AG10803 (cell line): ENCODE measurements around the gene FSIP1.

ENCODE experiments used
- DNase-seq: peaks from one replicate; pipeline ENCODE4 v3.0.0; 2010; ENCODE audit warnings: low read depth
- H3K4me3 ChIP-seq: 2 replicates; pipeline ENCODE4 v1.5.1; 2011; ENCODE audit warnings: mild to moderate bottlenecking, low read length, control low read depth
- CTCF ChIP-seq: conservative IDR thresholded peaks from 2 replicates; pipeline ENCODE4 v1.5.1; 2011; ENCODE audit warnings: mild to moderate bottlenecking, low read length, control low read depth, inconsistent platforms

FSIP1 gene

DNA sequence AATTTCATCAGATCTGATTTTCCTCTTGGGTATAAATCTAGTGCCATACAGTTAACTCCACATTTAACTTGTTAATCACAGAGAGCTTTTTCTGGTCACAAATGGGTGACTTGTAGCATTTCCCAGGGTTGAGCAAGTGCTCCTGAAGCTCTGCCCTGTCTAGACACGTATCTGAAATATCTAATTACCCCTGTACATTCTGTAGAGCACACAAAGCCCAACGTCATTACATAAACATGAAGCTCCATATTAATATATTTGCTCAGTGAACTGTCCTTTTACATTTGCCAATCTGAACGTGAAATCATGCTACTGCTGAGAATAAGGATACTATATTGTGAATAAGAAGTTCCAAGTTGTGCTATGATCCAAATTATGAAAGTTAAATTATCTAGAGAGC, 152.7 kb downstream of the FSIP1 start:
- no peak for DNase-seq
- H3K4me3 ChIP-seq, result no peak overlapping the region
- TF ChIP-seq CTCF, result no peak

- TF ChIP-seq CTCF, result no peak
- no peak for DNase-seq
- H3K4me3 ChIP-seq, result no peak overlapping the region
Observed at GRCh38 chr15:39629371-39629770, 153.3 kb downstream of the FSIP1 start.

- no peak overlapping the region for H3K4me3 ChIP-seq
- DNase-seq, result peak; percentile 37
- TF ChIP-seq CTCF, result no peak
Observed at GRCh38 chr15:39628546-39629257, 153.9 kb downstream of the FSIP1 start.

DNA sequence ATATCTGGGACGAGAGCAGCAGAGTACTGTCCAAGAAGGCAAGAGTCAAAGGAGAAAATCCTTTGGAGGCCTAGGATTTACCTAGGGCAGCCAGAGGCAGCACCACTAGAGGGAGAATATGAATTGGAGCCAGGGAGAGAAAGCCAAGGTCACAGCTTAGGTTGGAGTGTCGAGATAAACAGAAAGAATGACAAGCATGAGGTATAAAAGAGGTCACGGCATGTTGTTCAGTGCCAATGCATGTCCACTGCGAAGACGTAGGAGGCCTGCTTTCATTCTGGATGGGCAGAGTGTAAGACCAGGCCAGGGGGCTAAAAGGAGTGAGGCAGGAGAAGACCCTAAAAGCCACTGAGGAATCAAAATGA, 154.5 kb downstream of the FSIP1 start:
- peak; percentile 22; the same call in 1 of the 2 replicates for TF ChIP-seq CTCF
- no peak for DNase-seq
- H3K4me3 ChIP-seq, result no peak overlapping the region

GRCh38 chr15:39627451-39628143, 155.0 kb downstream of the FSIP1 start:
- no peak for DNase-seq
- no peak overlapping the region for H3K4me3 ChIP-seq
- no peak for TF ChIP-seq CTCF

- TF ChIP-seq CTCF, result no peak
- no peak overlapping the region for H3K4me3 ChIP-seq
- DNase-seq, result no peak
Observed at GRCh38 chr15:39625856-39626255, 156.8 kb downstream of the FSIP1 start.

GRCh38 chr15:39625451-39625850, 157.2 kb downstream of the FSIP1 start:
- no peak for TF ChIP-seq CTCF
- DNase-seq, result no peak
- no peak overlapping the region for H3K4me3 ChIP-seq
